HL-60/S4 (cell line): ENCODE results near the gene RDX.

Source experiments
- in situ Hi-C: fragments of 300-500 bp; cut with MboI; formaldehyde crosslinking; loops from 2 replicates; pipeline ENCODE4 v1.14.3; 2022; ENCODE audit warnings: low sequenced_read_pairs

The RDX gene

GRCh38 chr11:110174645-110175310 lies 121.6 kb downstream of the RDX start:
- in situ Hi-C loops, result no loop called here

GRCh38 chr11:110173811-110174644 lies 122.4 kb downstream of the RDX start:
- in situ Hi-C loops, result no loop called here

GRCh38 chr11:110172468-110173065 lies 123.8 kb downstream of the RDX start:
- in situ Hi-C loops, result no loop called here

GRCh38 chr11:110169738-110170137 lies 126.7 kb downstream of the RDX start:
- in situ Hi-C loops, result no loop called here

- in situ Hi-C loops, result no loop called here
Observed at GRCh38 chr11:110168033-110168803, 128.2 kb downstream of the RDX start.

GRCh38 chr11:110165039-110165925 lies 131.1 kb downstream of the RDX start:
- in situ Hi-C loops, result no loop called here

- in situ Hi-C loops, result no loop called here
Observed at GRCh38 chr11:110162216-110162615, 134.2 kb downstream of the RDX start.

- in situ Hi-C loops, result no loop called here
Observed at GRCh38 chr11:110161061-110161460, 135.4 kb downstream of the RDX start.

- in situ Hi-C loops, result no loop called here
Observed at GRCh38 chr11:110160437-110160836, 136.0 kb downstream of the RDX start.

- in situ Hi-C loops, result no loop called here
Observed at GRCh38 chr11:110160016-110160415, 136.4 kb downstream of the RDX start.

- in situ Hi-C loops, result no loop called here
Observed at GRCh38 chr11:110159476-110159875, 136.9 kb downstream of the RDX start.

GRCh38 chr11:110158317-110159200 lies 137.9 kb downstream of the RDX start:
- in situ Hi-C loops, result no loop called here

- in situ Hi-C loops, result no loop called here
Observed at GRCh38 chr11:110156503-110156902, 139.9 kb downstream of the RDX start.

GRCh38 chr11:110153474-110153873 lies 142.9 kb downstream of the RDX start:
- in situ Hi-C loops, result no loop called here

- in situ Hi-C loops, result no loop called here
Observed at GRCh38 chr11:110152199-110152598, 144.2 kb downstream of the RDX start.

- in situ Hi-C loops, result no loop called here
Observed at GRCh38 chr11:110148775-110149744, 147.4 kb downstream of the RDX start.

- in situ Hi-C loops, result no loop called here
Observed at GRCh38 chr11:110147962-110148709, 148.3 kb downstream of the RDX start.
